Measurements from ENCODE around the gene DLGAP5.

Gene DLGAP5

DNA sequence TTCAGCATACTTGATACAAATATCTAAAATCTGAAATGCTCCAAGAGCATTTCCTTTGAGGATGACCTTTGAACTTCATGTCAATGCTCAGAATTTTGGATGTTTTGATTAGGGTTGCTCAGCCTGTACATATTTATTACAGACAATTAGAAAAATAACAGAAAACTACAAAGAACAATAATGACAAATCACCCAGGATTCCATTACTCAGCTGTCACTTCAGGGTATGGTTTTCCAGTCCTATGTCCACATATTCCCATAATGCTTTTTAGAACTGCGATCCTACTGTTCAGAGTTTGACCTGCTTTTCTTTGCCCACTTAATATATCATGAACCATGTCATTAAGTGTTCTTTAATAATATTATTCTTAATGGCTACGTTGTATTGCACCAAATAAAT, 11.4 kb downstream of the DLGAP5 start:
- DNase-seq: no peak

DNA sequence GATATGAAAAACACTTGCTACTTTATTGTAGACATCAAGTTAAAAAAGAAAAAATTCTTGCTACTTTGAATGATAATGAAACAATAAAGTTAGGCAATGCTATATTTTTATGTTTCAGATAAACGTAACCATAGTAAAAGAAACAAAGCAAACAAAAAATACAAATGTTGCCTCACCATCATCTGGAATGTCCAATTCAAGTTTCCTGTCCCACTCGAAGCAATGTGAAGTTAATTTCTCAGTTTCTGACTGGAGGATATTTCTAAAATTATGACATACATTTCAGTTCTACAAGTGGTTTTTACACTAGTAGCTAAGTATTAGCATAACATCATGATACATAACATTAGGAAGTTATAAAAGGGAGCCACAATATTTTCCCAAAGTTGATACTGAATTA, 20.9 kb downstream of the DLGAP5 start:
- DNase-seq: no peak

DNA sequence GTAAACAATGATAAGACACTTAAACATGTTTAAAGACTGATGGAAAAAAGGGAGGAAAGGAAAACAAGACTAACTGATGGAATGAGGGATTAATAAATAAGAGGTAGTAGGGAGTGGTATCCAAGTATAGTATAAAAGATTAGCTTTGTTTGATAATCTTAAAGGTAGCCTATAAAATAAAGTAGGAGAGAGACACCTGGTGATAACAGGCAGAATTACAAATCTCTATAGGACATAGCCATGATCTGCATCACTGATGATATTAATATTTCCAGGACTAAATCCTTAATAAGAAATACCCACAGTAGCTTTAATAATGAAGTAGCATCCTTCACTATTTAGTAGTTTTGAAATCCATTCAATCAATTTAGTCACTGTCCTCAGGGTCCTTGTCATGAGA, 30.4 kb downstream of the DLGAP5 start:
- no peak for DNase-seq

DNA sequence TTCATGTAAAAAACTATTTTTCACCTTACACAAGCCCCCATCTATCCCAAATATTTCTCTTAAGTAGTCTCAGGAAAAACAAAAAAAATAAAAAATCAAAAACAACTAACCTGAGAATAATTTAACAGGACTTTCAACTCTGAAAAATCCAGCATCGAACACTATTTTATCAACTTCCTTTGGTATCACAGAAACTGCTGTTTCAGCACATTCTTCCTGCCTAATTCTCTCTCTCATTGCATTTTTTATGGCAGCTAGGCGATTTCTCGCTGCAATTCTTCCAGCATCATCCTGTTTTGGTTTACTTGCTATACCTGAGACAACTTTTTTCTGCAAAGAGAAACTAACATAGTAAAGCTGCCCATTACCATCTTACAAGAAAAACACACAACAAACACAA, 33.0 kb downstream of the DLGAP5 start:
- no peak for DNase-seq

DNA sequence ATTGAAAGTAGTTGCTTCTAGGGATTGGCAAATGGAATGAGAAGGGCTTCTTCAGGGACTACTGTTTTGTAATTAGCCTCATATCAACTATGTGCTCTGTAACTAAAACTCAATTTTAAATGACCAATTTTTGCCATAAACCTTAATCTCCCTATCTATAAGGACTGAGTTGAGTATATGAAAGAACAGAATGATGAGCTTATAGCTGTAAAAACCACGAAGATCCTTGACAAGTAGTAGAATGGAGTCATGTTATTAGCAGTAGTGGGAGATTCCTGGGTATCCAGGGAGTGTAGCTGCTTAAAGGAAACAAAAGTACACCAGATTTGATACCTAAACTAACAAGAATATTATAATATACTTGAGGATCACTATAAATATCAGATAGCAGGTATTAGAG, 34.3 kb downstream of the DLGAP5 start:
- no peak for DNase-seq

DNA sequence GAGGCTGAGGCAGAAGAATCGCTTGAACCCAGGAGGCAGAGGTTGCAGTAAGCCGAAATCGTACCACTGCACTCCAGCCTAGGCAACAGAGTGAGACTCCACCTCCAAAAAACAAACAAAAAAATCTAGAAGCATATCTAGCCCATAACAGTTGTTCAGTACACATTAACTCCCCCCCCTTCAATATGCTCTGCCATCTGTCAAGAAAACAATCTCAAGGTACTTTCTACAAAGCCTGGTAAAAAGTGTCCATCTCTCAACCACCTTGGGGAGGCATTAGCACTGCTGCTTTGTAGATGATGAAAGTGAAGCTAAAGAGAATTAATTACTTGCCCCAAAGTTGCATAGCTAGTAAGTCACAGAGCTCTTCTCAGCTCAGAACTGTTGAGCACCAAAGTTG, 37.4 kb downstream of the DLGAP5 start:
- DNase-seq: no peak

DNA sequence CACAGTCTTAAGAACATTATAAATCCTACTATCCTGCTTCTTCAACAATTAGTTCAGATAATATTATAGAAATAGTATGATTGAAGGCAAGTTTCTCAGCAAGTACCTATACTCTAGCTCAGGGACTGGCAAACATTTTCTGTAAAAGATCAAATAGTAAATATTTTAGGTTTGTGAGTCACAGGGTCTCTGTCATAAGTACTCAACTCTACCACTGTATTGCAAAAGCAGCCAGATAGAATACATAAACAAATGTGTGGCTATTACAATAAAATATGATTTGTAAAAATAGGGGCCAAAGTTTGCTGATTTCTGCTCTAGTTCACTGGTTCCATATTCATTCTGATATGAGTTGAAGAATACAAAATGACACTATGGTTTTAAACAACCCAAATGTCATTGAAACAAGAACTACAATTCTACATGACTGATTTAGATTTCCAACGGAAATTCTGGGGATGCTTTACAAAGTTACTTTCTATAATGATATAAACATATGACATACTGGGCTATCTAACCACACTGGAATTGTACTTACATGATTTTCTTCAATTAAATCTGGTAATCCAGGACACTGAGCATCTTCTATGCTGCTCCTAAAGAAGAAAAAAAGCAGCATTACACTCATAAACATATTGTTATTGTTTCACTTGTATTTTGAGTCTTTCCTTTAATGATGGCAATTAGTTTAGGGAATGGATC, 39.2 kb downstream of the DLGAP5 start:
- no peak for DNase-seq

DNA sequence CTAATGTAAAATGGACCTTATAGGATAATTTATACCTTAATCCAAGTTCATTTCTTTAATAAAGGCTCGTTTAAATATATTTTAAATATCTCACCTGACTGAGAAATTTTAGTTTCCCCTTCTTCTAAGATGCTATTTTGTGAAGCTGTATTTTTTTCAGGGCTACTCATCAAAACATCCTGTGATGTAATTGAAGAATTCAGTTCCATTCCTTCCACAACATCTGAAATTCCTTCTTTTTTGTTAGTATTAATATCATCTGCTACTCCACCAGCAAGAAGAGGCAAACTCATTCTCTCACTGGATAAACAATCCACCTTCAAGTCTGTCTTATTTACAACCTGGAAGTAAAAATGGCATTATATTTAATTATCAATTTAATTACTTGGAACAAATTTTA, 39.8 kb downstream of the DLGAP5 start:
- DNase-seq: no peak

DNA sequence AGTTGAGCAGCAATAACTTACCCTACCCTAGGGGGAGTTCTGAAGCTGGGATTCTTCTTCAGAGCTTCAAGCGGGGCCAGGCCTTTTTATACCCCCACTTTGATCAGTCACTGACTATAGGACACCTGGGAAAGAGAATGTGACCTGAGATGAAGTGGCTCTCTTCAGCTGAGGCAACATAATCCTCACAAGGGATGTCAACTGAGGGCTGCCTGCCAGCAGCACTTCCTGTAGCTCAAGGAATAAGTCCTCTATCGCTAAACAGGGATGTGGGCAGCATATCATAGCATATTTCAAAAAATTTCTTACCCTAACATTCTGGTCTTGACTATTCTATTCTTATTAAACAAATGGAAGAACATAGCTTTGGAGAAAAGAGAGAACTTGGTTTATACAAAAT, 45.0 kb downstream of the DLGAP5 start:
- DNase-seq: no peak

DNA sequence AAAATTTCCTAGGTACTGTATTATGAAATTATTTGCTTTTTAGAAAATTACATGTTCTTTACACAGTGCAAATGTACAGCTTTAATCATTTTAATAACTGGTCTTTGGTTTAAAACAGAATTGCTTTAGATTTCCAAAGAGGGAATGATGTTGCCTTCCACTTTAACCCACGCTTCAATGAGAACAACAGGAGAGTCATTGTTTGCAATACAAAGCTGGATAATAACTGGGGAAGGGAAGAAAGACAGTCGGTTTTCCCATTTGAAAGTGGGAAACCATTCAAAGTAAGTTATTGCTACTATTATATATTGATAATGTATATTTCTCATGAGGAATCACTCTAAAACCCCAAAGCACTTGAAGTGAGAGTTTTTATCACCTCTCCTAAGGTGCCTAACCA, 48.9 kb downstream of the DLGAP5 start:
- DNase-seq: no peak

DNA sequence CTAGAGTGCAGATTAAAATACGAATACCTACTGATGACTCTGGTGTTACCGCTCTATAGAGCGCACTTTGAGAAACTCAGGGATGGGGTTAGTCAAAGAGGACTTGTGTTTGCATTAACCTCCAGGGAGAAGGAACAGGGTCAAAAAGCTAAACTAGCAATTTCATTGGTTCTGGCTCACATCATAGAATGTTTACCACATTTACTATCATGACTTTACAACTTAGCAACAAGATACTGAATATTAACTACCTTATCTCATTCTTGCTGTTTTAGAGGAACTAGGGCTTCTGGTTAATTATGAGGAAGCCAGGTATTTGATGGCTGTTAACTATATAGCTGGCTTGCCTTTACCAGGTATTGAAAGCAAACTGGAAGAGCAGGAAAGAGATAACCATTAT, 49.6 kb downstream of the DLGAP5 start:
- DNase-seq: no peak

DNA sequence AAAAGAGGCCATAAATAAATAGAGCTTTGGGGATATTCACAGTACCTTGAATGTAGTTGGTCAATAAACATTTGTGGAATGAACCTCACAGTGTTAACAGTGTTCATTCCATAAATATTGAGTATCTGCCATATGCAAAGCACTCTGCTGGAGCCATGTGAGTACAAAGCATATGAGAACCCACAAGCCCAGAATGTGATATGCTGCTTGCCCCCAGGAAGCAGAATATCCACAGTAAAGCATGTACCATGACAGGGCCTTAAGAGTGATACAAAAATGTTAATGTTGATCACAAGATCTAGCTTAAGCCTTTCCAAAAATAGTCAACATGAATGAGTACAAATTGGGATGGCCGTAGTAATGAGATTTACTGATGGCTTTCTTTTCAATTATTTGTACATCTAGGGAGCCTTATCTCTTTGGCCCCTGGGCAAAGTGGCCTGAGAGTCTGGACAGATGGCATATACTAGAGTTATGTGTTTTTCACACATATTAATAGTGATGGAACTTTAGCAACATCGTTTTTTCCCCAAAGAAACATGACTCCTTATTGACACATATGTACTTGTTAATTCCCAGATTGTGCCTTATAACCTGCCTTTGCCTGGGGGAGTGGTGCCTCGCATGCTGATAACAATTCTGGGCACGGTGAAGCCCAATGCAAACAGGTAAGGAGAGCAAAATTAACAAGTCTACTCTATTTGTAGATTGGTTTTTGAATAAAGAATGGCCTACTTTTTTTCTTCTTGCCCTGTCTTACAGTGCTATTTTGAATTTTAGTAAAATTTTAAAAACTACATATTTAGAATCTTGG, 51.5 kb downstream of the DLGAP5 start:
- no peak for DNase-seq

DNA sequence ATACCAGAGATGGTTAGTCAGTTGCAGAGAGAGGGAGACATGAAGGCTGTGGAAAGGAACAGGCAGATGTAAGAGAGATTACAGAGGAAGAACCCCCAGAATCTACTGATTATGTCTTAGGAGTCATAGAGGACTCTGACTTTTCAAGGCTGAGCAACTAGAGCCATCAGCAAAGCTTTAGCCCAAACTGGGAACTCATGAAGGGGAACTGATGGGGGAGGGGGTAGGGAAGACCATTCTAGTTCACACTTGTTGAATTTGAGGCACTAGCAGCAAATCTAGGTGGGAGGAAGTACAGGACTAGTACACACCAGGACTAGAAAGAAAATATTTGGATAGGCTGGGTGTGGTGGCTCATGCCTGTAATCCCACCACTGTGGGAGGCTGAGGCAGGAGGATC, 52.2 kb downstream of the DLGAP5 start:
- DNase-seq: no peak

DNA sequence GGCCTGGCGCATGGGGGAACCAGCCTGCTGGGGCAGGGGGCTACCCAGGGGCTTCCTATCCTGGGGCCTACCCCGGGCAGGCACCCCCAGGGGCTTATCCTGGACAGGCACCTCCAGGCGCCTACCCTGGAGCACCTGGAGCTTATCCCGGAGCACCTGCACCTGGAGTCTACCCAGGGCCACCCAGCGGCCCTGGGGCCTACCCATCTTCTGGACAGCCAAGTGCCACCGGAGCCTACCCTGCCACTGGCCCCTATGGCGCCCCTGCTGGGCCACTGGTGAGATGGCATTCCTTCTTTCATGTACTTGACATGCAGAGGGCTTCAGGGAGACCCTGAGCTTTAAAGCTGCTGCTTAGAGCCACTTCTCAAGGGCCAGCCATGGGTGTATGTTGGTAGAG, 53.3 kb downstream of the DLGAP5 start:
- DNase-seq: no peak

DNA sequence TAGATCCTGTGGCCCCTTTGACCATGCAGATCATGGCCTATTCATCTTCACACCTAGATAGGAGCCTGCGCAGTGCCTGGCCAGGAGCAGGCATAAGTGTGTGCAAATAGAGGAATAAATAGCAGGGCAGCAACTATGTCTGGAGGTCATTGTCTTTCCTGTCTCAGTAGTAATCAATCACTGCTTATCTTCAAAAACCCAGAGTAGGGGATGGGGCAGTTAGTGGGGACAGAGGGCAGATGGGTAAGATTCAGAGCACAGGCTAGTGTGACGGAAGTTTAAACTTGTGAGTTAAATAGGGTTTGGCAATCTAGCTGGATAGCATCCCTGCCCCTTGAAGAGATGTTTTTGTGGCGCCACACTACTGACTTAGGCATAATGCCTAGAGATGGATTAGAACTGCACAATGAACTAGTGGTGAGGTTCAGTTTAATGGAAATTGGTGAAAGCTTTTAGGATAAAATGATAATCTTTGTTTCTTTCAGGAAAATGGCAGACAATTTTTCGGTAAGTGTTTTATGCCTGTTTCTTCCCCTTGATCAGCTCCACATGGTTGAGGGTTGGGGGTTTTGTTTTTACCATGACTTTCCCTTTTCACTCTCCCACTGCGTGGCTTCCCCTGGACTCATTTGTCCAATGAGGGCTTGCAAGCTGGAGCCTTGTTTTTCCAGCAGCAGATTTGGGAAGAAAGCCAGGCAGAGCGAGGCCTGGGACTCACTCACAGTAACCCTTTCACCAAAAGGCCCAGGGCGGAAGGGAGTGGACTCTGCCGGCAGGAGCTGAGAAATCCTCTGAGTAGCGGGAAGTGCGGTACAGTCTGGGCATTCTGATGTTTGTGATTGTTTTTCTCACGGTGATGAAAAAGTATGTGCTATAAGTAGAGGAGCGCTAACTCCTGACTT, 54.2 kb downstream of the DLGAP5 start:
- DNase-seq: no peak

DNA sequence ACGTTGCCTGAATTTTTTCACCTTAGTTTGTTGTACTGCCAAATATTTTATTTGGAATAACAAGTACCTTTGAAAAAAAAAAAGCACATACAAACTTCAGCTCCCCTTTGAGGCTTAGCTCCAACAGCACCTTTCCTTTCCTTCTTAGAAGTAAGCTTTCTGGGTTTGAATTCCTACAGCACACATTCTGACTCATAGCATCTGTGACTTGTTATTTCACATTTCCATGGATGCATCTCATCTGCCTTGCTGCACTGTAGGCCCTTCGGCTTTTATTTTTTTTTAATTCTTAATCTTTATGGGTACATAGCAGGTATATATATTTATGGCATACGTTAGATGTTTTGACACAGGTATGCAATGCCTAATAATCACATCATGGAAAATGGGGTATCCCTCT, 55.1 kb downstream of the DLGAP5 start:
- no peak for DNase-seq

DNA sequence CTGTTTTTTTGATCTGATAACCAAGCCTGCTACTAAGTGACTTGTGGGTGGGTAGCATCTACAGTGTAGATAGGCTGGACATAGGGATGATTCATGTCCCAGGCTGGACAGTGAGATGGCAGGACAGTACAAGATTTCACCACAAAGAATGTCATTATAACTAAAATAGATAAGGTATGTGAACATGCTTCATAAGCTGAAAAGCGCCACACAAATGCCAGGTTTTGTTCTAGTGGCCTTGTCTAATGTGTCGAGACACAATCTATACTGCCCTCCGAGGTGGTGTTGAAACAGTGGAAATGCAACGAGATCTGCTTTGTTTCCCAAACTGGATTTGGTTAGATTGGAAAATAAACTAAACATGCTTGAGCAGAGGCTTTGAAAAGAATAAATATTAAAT, 58.0 kb downstream of the DLGAP5 start:
- DNase-seq: no peak

DNA sequence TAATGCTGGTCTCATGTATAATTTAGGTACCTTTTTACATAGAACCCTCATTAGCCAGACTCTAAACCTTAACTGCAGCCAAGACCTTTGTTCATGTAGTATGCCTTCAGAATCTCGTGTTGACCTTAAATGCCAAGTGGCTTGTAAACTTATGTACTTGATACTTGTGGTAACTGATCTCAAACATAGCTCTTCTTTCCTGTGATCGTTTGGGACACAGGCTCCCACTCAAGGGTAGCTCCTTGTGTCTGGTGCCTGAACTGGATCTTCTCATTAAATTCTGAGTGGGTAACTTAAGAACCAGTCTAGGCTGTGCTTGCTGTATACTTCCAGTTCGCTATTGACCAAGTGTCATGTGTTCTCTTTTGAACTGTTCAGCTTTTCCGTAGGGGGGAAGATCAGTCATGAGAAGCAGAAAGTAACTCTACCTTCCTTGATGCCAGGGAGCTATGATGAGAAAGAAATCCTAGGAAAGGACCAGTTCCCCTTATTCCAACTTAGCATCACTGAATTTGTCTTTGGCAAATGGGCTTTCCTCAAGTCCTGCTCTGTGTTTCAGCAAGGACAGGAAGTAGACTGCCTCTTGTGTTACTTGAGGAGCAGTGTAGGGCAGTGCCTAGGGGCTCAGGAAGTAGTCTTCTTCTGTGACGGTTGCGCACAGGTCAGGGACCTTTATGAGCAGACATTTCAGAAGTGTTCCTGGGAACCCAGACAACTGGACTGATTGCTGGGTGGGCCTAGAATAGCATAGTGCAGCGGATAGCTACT, 59.8 kb downstream of the DLGAP5 start:
- no peak for DNase-seq

DNA sequence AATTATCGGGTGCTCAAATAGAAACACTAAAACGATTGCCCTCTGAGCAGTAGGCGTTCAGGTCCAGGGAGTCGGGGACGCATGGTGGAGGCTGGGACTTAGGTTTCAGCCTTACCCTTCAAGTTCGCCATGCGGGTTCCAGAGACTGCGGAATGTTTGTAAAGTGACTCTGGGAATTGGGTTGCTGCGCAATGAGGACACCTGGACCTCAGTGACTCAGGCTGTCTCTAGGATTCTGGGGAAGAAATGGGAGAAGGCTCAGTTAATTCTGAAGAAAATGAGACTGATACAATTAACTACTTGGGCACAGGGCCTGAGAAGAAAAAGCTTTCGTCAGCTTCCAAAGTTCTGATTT, 61.2 kb downstream of the DLGAP5 start:
- no peak for DNase-seq

DNA sequence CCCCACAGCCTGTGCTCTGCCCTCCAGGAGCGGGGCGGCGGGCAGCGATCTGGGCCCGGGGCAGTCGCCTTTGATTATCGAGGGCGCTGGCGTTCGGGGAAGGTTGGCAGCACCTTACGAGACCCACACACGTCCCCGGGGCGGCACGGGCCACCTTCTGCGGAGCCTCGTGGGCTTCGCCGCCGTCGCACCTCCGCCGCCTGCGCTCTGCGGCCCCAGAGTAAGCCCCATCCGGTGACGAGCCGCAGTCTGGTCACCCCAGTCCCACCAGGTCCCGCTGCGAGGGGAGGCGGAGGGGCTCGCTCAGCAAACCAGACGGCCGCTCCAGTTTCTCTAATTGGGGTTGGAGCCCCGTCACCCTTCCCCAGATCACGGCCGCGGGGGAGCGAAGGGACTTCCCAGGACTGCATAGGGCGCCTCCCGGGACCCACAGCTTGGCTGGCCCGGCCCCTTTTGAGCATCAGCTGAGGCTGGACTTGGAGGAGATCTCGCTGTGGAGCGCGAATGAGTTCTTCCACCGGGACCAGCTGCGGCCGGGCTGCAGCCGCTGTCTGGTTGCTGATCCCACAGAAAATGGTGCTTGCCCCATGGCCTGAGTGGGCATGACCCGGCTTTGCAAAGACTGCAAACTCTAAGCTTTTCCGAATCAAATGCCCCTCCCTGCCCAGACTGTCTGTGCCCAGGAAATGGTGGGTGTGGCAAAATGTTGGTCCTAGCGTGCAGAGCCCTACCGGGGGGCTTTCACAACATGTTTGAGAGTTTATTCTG, 61.8 kb downstream of the DLGAP5 start:
- no peak for DNase-seq

DNA sequence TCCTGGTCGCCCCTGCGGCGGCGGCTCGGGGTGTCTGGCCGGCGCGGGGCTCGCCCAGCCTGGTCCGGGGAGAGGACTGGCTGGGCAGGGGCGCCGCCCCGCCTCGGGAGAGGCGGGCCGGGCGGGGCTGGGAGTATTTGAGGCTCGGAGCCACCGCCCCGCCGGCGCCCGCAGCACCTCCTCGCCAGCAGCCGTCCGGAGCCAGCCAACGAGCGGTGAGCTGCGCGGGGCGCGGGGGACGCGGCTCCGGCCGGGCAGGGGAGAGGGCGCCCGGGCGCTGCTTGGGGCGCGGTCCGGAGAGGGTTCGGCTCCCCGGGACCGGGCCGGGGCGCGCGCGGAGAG, 62.3 kb downstream of the DLGAP5 start, which contains the start of gene LGALS3:
TSS of gene LGALS3 (plus strand) at position 167 of the 342 bp plus-strand sequence. CDS start 8,122 bp downstream, outside the sequence.
- DNase-seq: no peak

All from cerebellar nuclear complex (tissue), 1 donor.